ENCODE results near the gene GLUD1. TPM values are rescaled to one million over a fixed set of nuclear protein-coding genes. Genes with fewer than 3 reads are reported as not detected.
"Not testable (repeated sequence)": the region's sequence is repeated elsewhere in the genome, so short reads cannot be mapped to it uniquely, and the experiment has no call there.

GLUD1 gene
- total RNA-seq, 2 experiments from 2014 or later: 98.5 to 109 TPM

DNA sequence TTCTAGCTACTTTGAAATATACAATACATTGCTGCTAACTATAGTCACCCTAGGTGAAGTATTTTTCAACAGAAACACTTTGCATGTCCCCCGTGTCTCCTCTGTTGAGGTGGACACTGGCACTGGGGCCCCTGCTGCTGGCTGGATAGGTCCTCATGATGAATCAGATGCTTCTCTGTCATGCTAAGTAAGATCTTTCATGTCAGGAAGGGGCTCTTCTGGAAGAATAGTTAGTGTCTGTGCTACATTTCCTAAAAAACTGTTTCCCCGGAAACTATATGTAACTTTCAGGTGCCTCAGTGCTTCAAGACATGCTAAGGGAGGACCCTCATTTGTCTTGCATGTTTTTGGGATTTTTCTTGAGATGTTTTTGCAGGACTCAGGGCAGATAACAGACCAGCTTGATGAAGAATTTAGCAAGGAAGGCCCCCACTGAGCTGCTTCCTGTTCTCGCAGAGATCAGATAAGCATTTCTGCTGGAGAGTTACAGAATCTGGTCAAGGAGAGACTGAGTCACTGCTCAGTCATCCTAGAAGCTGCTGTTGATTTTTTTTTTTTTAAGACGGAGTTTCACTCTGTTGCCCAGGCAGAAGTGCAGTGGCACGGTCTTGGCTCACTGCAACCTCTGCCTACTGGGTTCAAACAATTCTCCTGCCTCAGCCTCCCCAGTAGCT is 69.2 kb downstream of the GLUD1 start:
- intact Hi-C loops (cut with micrococcal nuclease; ENCODE audit: unreplicated experiment): not testable (repeated sequence)

GRCh38 chr10:87020056-87020455 is 74.6 kb downstream of the GLUD1 start, which contains the start of gene FAM25A:
Gene FAM25A, plus strand, starts transcription at chr10:87020294. Its CDS starts 31 bp downstream, at chr10:87020325.
- H3K9me2 ChIP-seq (ENCODE audit: insufficient read depth, low read length); intact Hi-C loops (cut with micrococcal nuclease; ENCODE audit: unreplicated experiment); H3K9me3 ChIP-seq (ENCODE audit: low read length); H3K4me2 ChIP-seq (ENCODE audit: low read length); CTCF ChIA-PET (ENCODE audit: unreplicated experiment); H4K20me1 ChIP-seq (ENCODE audit: insufficient read depth, low read length); BruUV-seq (replicated peaks); H3K79me2 ChIP-seq (ENCODE audit: insufficient read depth, low read depth, low read length); H3K4me1 ChIP-seq (ENCODE audit: insufficient read depth, low read length, poor library complexity, severe bottlenecking); DNase-seq (ENCODE audit: low spot score); H3K27ac ChIP-seq (ENCODE audit: low read depth, low read length, poor library complexity, severe bottlenecking); POLR2A ChIA-PET; H3K36me3 ChIP-seq (ENCODE audit: insufficient read depth, low read length); H3K4me3 ChIP-seq (ENCODE audit: low read depth, low read length, poor library complexity, severe bottlenecking); H2AFZ ChIP-seq (ENCODE audit: low read length): not testable (repeated sequence)

More for the DNA sequence above, 69.2 kb downstream of the GLUD1 start:
- H3K9me2 ChIP-seq (ENCODE audit: insufficient read depth, low read length); H3K9me3 ChIP-seq (ENCODE audit: low read length); CTCF ChIA-PET (ENCODE audit: unreplicated experiment); H4K20me1 ChIP-seq (ENCODE audit: insufficient read depth, low read length); H3K4me2 ChIP-seq (ENCODE audit: low read length); H3K27ac ChIP-seq (ENCODE audit: low read depth, low read length, poor library complexity, severe bottlenecking); H3K79me2 ChIP-seq (ENCODE audit: insufficient read depth, low read depth, low read length); DNase-seq (ENCODE audit: low spot score); H3K36me3 ChIP-seq (ENCODE audit: insufficient read depth, low read length); POLR2A ChIA-PET; H3K4me1 ChIP-seq (ENCODE audit: insufficient read depth, low read length, poor library complexity, severe bottlenecking); BruUV-seq (replicated peaks); H2AFZ ChIP-seq (ENCODE audit: low read length); H3K4me3 ChIP-seq (ENCODE audit: low read depth, low read length, poor library complexity, severe bottlenecking): not testable (repeated sequence)

DNA sequence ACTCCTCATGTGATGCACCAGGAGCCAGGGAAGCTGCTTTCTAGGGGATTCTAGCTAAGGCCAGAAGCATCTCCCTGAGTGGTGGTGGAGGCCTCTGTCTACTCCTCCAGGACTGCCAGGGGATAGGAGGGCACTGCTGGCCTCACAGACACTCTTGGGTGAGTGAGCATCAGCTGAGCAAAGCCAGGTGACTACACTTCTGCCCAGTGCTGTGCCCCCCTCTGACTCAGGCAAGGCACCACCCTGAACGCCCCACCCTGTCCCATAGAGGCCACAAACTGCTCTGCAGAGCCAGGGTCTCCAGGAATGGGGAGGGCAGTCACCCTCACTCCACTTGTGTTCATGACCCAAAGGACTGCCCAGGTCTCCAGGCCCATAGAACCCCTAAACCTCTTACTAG is 75.1 kb downstream of the GLUD1 start:
- DNase-seq (ENCODE audit: low spot score); H2AFZ ChIP-seq (ENCODE audit: low read length); H3K27ac ChIP-seq (ENCODE audit: low read depth, low read length, poor library complexity, severe bottlenecking); CTCF ChIA-PET (ENCODE audit: unreplicated experiment); H3K9me2 ChIP-seq (ENCODE audit: insufficient read depth, low read length); H3K4me2 ChIP-seq (ENCODE audit: low read length); BruUV-seq (replicated peaks); H3K4me3 ChIP-seq (ENCODE audit: low read depth, low read length, poor library complexity, severe bottlenecking); intact Hi-C loops (cut with micrococcal nuclease; ENCODE audit: unreplicated experiment); H3K36me3 ChIP-seq (ENCODE audit: insufficient read depth, low read length); H4K20me1 ChIP-seq (ENCODE audit: insufficient read depth, low read length); H3K9me3 ChIP-seq (ENCODE audit: low read length); H3K79me2 ChIP-seq (ENCODE audit: insufficient read depth, low read depth, low read length); H3K4me1 ChIP-seq (ENCODE audit: insufficient read depth, low read length, poor library complexity, severe bottlenecking); POLR2A ChIA-PET: not testable (repeated sequence)

DNA sequence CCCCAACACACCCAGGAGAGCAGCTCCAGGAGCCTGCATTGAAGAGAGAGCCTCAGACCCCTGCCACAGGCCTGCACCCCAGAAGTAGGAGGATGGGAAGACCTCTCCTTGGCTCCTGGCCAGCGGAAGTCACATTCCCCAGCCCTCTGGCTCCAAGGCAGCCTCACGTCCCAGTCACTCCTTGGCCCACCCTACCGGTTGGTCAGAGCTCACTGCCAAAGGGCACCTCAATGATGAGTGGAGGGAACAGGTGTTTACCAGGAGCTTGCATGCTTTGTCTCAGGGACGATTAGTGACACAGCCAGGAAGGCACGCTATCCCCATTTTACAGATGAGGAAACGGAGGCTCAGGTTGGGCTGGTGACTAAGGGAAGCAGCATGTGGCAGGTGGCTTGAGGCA is 75.6 kb downstream of the GLUD1 start:
- H3K4me2 ChIP-seq (ENCODE audit: low read length); H3K4me3 ChIP-seq (ENCODE audit: low read depth, low read length, poor library complexity, severe bottlenecking); BruUV-seq (replicated peaks); intact Hi-C loops (cut with micrococcal nuclease; ENCODE audit: unreplicated experiment); DNase-seq (ENCODE audit: low spot score); H4K20me1 ChIP-seq (ENCODE audit: insufficient read depth, low read length); CTCF ChIA-PET (ENCODE audit: unreplicated experiment); H3K27ac ChIP-seq (ENCODE audit: low read depth, low read length, poor library complexity, severe bottlenecking); H2AFZ ChIP-seq (ENCODE audit: low read length); H3K36me3 ChIP-seq (ENCODE audit: insufficient read depth, low read length); H3K9me2 ChIP-seq (ENCODE audit: insufficient read depth, low read length); H3K9me3 ChIP-seq (ENCODE audit: low read length); H3K4me1 ChIP-seq (ENCODE audit: insufficient read depth, low read length, poor library complexity, severe bottlenecking); H3K79me2 ChIP-seq (ENCODE audit: insufficient read depth, low read depth, low read length): not testable (repeated sequence)
- POLR2A ChIA-PET: interaction anchor here (0.5 kb wide), 1 partner anchor 23 kb away, joined by 3 read pairs; no protein-coding TSS in a partner anchor

GRCh38 chr10:87018127-87018526 is 76.5 kb downstream of the GLUD1 start:
- CTCF ChIA-PET (ENCODE audit: unreplicated experiment); H3K4me1 ChIP-seq (ENCODE audit: insufficient read depth, low read length, poor library complexity, severe bottlenecking); H3K9me3 ChIP-seq (ENCODE audit: low read length); H3K36me3 ChIP-seq (ENCODE audit: insufficient read depth, low read length); H3K27ac ChIP-seq (ENCODE audit: low read depth, low read length, poor library complexity, severe bottlenecking); BruUV-seq (replicated peaks); H3K9me2 ChIP-seq (ENCODE audit: insufficient read depth, low read length); intact Hi-C loops (cut with micrococcal nuclease; ENCODE audit: unreplicated experiment); H3K4me2 ChIP-seq (ENCODE audit: low read length); H3K4me3 ChIP-seq (ENCODE audit: low read depth, low read length, poor library complexity, severe bottlenecking); H3K79me2 ChIP-seq (ENCODE audit: insufficient read depth, low read depth, low read length); POLR2A ChIA-PET; DNase-seq (ENCODE audit: low spot score); H2AFZ ChIP-seq (ENCODE audit: low read length); H4K20me1 ChIP-seq (ENCODE audit: insufficient read depth, low read length): not testable (repeated sequence)

DNA sequence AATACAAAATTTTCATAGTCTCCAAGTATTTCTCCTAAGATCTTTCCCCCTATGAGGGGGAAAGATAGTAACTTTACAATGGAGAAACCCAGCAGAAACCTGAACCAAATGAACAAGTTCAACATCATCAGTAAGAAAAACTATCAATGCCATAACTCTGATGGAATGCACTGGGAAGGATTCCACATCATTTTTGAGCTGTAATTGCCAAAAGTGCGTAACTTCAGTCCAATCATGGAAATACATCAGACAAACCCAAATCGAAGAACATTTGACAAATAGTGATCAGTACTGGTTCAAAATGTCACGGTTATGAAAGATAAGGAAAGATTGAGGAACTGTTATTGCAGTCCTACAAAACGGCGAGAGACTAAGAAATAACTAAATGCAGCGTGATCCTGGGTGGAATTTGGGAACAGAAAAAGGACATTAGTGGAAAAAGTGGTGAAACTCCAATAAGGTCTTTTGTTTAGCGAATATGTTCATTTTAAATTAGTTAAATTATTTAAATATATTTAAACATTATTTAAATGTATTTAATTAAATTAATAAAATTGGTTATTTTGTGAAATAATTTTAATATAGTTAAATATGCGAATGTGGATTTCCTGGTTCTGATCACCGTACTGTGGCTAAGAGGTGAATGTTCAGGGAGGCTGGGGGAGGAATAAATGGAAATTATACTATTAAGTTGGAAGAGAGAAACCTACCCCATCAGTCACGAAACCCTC is 79.5 kb downstream of the GLUD1 start:
- intact Hi-C loops (cut with micrococcal nuclease; ENCODE audit: unreplicated experiment); BruUV-seq (replicated peaks); H3K4me3 ChIP-seq (ENCODE audit: low read depth, low read length, poor library complexity, severe bottlenecking); H3K4me1 ChIP-seq (ENCODE audit: insufficient read depth, low read length, poor library complexity, severe bottlenecking); H3K4me2 ChIP-seq (ENCODE audit: low read length); H3K9me2 ChIP-seq (ENCODE audit: insufficient read depth, low read length); DNase-seq (ENCODE audit: low spot score); H2AFZ ChIP-seq (ENCODE audit: low read length); H4K20me1 ChIP-seq (ENCODE audit: insufficient read depth, low read length); H3K79me2 ChIP-seq (ENCODE audit: insufficient read depth, low read depth, low read length); H3K36me3 ChIP-seq (ENCODE audit: insufficient read depth, low read length); H3K27ac ChIP-seq (ENCODE audit: low read depth, low read length, poor library complexity, severe bottlenecking); POLR2A ChIA-PET; CTCF ChIA-PET (ENCODE audit: unreplicated experiment); H3K9me3 ChIP-seq (ENCODE audit: low read length): not testable (repeated sequence)
